Tibial nerve (tissue), 4 donors: ENCODE results near the gene PC. TPM values are rescaled to one million over a fixed set of nuclear protein-coding genes. Genes with fewer than 3 reads are reported as not detected.

Experiments used
- DNase-seq, 2 donors: peaks; one replicate each; pipeline ENCODE4 v3.0.0-alpha.2; 2019; ENCODE audit warnings: low spot score in 2 of 2
- H3K27ac ChIP-seq, 4 donors: fragments of 200-600 bp; sonication (generic) in 3 of 4; one replicate each; pipeline ENCODE4 v1.5.1; 2017 to 2019; ENCODE audit warnings: mild to moderate bottlenecking in 1 of 4
- H3K27me3 ChIP-seq, 2 donors: fragments of 200-600 bp; sonication (generic) in 1 of 2; one replicate each; pipeline versions ENCODE4 v1.5.1 to v1.6.0; 2017 to 2019
- H3K36me3 ChIP-seq, 3 donors: fragments of 200-600 bp; sonication (generic); one replicate each; pipeline ENCODE4 v1.5.1; 2018 to 2019
- H3K4me1 ChIP-seq, 4 donors: fragments of 200-600 bp; sonication (generic) in 3 of 4; one replicate each; pipeline ENCODE4 v1.5.1; 2017 to 2019
- H3K4me3 ChIP-seq, 4 donors: fragments of 200-600 bp; sonication (generic) in 3 of 4; one replicate each; pipeline ENCODE4 v1.5.1; 2017 to 2019; ENCODE audit warnings: mild to moderate bottlenecking in 1 of 4, moderate library complexity in 1 of 4
- H3K9me3 ChIP-seq, 4 donors: fragments of 200-600 bp; sonication (generic) in 3 of 4; one replicate each; pipeline ENCODE4 v1.5.1; 2017 to 2019
- EP300 ChIP-seq, 2 donors: sonication (generic); formaldehyde crosslinking; IDR thresholded peaks; one replicate each; pipeline ENCODE4 v1.6.1; 2017; ENCODE audit warnings: antibody characterized with exemption in 2 of 2, mild to moderate bottlenecking in 1 of 2
- POLR2A ChIP-seq, 2 donors: fragments of 450-650 bp; IDR thresholded peaks; one replicate each; pipeline ENCODE4 v1.6.1; 2017; ENCODE audit warnings: antibody characterized with exemption in 2 of 2, mild to moderate bottlenecking in 2 of 2, moderate library complexity in 2 of 2
- WGBS, 2 donors: methylation state at CpG; one replicate each; pipeline ENCODE4 v1.1.5; 2018; 5-methylcytosine and 5-hydroxymethylcytosine counted together
- total RNA-seq, 4 donors: library from RNA; depleted of rRNA; stranded (reverse); fragments of >200 nt; gene quantifications; one replicate each; pipeline ENCODE4 v1.1.0, GENCODE V29; 2016
- TF ChIP-seq, protein P1 (sequence below), 5 experiments: fragments of 200-600 bp in 3 of 5; fragments of 450-650 bp in 2 of 5; sonication (generic) in 3 of 5; IDR thresholded peaks; one replicate each; pipeline ENCODE4 v1.5.1; 2016 to 2019; ENCODE audit warnings: antibody characterized with exemption in 5 of 5, mild to moderate bottlenecking in 3 of 5, moderate library complexity in 2 of 5

Gene PC
- total RNA-seq, 4 donors from 2014 or later, result 82.5 to 135 (median 90.2) TPM

- H3K9me3 ChIP-seq, result peaks cover 0 to 14% (median 0%) of the 10 kb centered on the region in 4 donors
- H3K27ac ChIP-seq, result no peak overlapping the region
Observed at GRCh38 chr11:66981976-66982578, 23.9 kb upstream of the PC start.

GRCh38 chr11:66979336-66979980 is 21.3 kb upstream of the PC start:
- TF ChIP-seq POLR2A (IDR thresholded peaks at IDR 0.05), result no peak
- no peak for TF ChIP-seq EP300 (IDR thresholded peaks at IDR 0.05)
- TF ChIP-seq, protein P1, sequence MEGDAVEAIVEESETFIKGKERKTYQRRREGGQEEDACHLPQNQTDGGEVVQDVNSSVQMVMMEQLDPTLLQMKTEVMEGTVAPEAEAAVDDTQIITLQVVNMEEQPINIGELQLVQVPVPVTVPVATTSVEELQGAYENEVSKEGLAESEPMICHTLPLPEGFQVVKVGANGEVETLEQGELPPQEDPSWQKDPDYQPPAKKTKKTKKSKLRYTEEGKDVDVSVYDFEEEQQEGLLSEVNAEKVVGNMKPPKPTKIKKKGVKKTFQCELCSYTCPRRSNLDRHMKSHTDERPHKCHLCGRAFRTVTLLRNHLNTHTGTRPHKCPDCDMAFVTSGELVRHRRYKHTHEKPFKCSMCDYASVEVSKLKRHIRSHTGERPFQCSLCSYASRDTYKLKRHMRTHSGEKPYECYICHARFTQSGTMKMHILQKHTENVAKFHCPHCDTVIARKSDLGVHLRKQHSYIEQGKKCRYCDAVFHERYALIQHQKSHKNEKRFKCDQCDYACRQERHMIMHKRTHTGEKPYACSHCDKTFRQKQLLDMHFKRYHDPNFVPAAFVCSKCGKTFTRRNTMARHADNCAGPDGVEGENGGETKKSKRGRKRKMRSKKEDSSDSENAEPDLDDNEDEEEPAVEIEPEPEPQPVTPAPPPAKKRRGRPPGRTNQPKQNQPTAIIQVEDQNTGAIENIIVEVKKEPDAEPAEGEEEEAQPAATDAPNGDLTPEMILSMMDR (IDR thresholded peaks at IDR 0.05), result no peak
- no peaks in the 10 kb centered on the region for H3K36me3 ChIP-seq

More at GRCh38 chr11:66981976-66982578, 23.9 kb upstream of the PC start:
- 14 to 16% methylated on average over 9 of the region's 9 CpGs for WGBS, 2 donors
- H3K27me3 ChIP-seq, result no peaks in the 10 kb centered on the region
- TF ChIP-seq POLR2A (IDR thresholded peaks at IDR 0.05) (no peak), EP300 (IDR thresholded peaks at IDR 0.05) (peak in 1 of 2 donors; percentile 33)
- peaks cover 0 to 12% (median 3%) of the 10 kb centered on the region in 4 donors for H3K4me1 ChIP-seq
- no peaks in the 10 kb centered on the region for H3K36me3 ChIP-seq
- no peak overlapping the region for H3K4me3 ChIP-seq
- peak; percentile 83 to 91 for DNase-seq

DNA sequence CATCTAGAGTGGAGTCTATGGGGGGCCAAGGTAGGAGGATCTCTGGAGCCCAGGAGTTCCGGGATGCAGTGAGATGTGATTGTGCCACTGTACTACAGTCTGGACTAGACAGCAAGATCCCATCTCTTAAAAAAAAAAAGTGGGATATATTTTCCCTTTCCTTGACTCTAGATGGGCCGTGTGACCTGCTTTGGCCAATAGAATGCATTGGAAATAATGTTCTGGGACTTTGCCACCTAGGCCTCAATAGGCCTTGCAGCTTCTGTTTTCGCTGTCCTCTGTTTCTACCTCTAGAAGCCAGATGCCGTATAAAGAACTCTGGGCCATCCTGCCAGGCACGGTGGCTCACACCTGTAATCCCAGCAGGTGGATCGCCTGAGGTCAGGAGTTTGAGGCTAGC is 20.5 kb upstream of the PC start:
- DNase-seq, result no peak
- H3K36me3 ChIP-seq, result no peaks in the 10 kb centered on the region
- H3K9me3 ChIP-seq, result peaks cover 0 to 14% (median 0%) of the 10 kb centered on the region in 4 donors
- H3K4me3 ChIP-seq, result no peak overlapping the region
- TF ChIP-seq EP300 (IDR thresholded peaks at IDR 0.05) (no peak), POLR2A (IDR thresholded peaks at IDR 0.05) (no peak)
- TF ChIP-seq, protein P1 (IDR thresholded peaks at IDR 0.05), result no peak
- H3K27ac ChIP-seq, result no peak overlapping the region
- H3K27me3 ChIP-seq, result no peaks in the 10 kb centered on the region
- H3K4me1 ChIP-seq, result peaks cover 0 to 12% (median 3%) of the 10 kb centered on the region in 4 donors
- 91 to 96% methylated on average over 6 of the region's 6 CpGs for WGBS, 2 donors

More at GRCh38 chr11:66979336-66979980, 21.3 kb upstream of the PC start:
- peaks cover 0 to 12% (median 3%) of the 10 kb centered on the region in 4 donors for H3K4me1 ChIP-seq
- H3K27ac ChIP-seq, result no peak overlapping the region
- WGBS, 2 donors, result 93 to 97% methylated on average over 2 of the region's 2 CpGs
- H3K4me3 ChIP-seq, result no peak overlapping the region
- H3K9me3 ChIP-seq, result peaks cover 0 to 14% (median 0%) of the 10 kb centered on the region in 4 donors
- DNase-seq, result no peak
- no peaks in the 10 kb centered on the region for H3K27me3 ChIP-seq

DNA sequence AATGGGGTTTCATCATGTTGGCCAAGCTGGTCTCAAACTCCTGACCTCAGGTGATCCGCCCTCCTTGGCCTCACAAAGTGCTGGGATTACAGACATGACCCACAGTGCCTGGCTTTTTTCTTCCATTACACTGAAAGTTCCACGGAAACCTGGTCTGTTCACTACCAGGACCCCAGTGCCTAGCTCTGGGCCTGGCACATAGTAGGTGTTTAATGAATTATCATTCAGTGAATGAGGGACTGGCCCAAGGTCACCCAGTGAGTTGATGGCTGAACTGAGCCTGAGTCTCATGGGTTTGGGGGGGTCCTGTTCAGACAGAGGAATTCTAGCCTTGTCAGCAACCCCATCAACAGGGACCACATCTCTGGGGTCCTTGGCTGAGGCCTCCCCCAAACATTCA is 20.0 kb upstream of the PC start:
- Histone ChIP-seq H3K27ac (no peak overlapping the region), H3K4me1 (peaks cover 0 to 12% (median 3%) of the 10 kb centered on the region in 4 donors), H3K4me3 (no peak overlapping the region), H3K36me3 (no peaks in the 10 kb centered on the region), H3K27me3 (no peaks in the 10 kb centered on the region), H3K9me3 (peaks cover 0 to 14% (median 0%) of the 10 kb centered on the region in 4 donors)
- WGBS, 2 donors, result 94 to 96% methylated on average over 2 of the region's 2 CpGs
- no peak for DNase-seq
- no peak for TF ChIP-seq EP300 (IDR thresholded peaks at IDR 0.05)
- TF ChIP-seq, protein P1 (IDR thresholded peaks at IDR 0.05), result no peak

- TF ChIP-seq, protein P1 (IDR thresholded peaks at IDR 0.05), result no peak
- TF ChIP-seq POLR2A (IDR thresholded peaks at IDR 0.05) (no peak), EP300 (IDR thresholded peaks at IDR 0.05) (no peak)
- no peak overlapping the region for H3K4me3 ChIP-seq
- H3K36me3 ChIP-seq, result no peaks in the 10 kb centered on the region
- H3K4me1 ChIP-seq, result peaks cover 0 to 8% (median 3%) of the 10 kb centered on the region in 4 donors
- DNase-seq, result no peak
- H3K9me3 ChIP-seq, result peaks cover 0 to 14% (median 0%) of the 10 kb centered on the region in 4 donors
- H3K27ac ChIP-seq, result no peak overlapping the region
- WGBS, 2 donors, result 75 to 96% methylated on average over 4 to 6 of the region's 6 CpGs
- H3K27me3 ChIP-seq, result no peaks in the 10 kb centered on the region
Observed at GRCh38 chr11:66976925-66977324, 18.7 kb upstream of the PC start.
